ENCODE measurements around the gene GABBR2. TPM values are rescaled to one million over a fixed set of nuclear protein-coding genes. Genes with fewer than 3 reads are reported as not detected.

The GABBR2 gene
- total and polyA plus RNA-seq, 8 donors: 0.41 to 2.3 (median 0.79) TPM

DNA sequence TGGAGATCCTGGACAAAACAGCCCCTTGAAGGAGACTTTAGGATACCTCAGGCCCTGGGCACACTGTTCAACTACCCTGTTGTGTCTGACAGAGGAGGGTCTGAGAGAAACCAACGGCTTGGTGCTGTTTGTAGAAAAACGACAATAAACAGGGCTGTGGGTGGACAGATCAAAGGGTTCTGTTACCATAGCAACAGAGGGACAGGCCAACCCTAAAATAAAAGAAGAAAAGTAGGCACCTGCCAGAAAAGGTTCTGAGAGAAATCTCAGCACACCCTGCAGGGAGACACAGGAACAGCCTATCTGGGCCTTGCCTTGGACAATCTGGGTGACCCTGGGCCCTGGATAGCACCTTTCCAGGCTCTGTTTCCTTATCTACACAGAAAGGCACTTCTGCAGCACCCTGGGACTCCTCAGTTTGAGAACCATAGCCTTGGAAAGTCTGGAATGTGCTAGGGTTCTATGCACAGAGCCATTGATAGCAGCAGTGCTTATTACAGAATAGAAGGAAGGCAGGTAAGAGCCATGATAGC, 348.5 kb downstream of the GABBR2 start:
- Histone ChIP-seq H3K27me3 (no peaks in the 10 kb centered on the region), H3K27ac (no peak overlapping the region), H3K4me1 (no peaks in the 10 kb centered on the region), H3K9me3 (peaks cover 0 to 8% of the 10 kb centered on the region in 2 donors), H3K4me3 (no peak overlapping the region), H3K36me3 (no peaks in the 10 kb centered on the region)
- ATAC-seq (no peak), DNase-seq (no peak)
- TF ChIP-seq CTCF (IDR thresholded peaks at IDR 0.05): no peak
- intact Hi-C loops (cut with DNase I): no loop called here

DNA sequence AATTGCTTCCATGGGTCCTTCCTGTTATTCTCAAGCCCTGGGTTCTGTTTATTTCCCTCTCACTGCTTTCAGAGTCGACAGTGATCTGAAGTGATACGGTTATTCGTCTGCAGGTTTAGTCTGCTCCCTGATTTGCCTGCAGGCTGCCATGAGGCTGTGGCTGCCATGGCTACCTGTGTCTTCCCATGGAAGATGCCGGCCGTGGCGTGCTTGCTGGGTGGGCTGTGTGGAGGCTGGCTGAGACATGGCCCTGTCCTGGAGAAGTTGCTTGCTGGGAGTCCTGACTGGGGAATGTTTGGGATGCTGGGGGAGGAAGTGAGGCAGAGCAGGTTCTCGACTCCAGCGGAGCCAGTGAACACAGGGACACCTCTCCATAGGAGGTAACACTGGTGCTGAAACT, 349.2 kb downstream of the GABBR2 start:
- Histone ChIP-seq H3K4me1 (no peaks in the 10 kb centered on the region), H3K9me3 (peaks cover 0 to under 1% of the 10 kb centered on the region in 2 donors), H3K27me3 (no peaks in the 10 kb centered on the region), H3K4me3 (no peak overlapping the region), H3K36me3 (no peaks in the 10 kb centered on the region), H3K27ac (no peak overlapping the region)
- intact Hi-C loops (cut with DNase I): no loop called here
- ATAC-seq (no peak), DNase-seq (no peak)
- no peak for TF ChIP-seq CTCF (IDR thresholded peaks at IDR 0.05)

DNA sequence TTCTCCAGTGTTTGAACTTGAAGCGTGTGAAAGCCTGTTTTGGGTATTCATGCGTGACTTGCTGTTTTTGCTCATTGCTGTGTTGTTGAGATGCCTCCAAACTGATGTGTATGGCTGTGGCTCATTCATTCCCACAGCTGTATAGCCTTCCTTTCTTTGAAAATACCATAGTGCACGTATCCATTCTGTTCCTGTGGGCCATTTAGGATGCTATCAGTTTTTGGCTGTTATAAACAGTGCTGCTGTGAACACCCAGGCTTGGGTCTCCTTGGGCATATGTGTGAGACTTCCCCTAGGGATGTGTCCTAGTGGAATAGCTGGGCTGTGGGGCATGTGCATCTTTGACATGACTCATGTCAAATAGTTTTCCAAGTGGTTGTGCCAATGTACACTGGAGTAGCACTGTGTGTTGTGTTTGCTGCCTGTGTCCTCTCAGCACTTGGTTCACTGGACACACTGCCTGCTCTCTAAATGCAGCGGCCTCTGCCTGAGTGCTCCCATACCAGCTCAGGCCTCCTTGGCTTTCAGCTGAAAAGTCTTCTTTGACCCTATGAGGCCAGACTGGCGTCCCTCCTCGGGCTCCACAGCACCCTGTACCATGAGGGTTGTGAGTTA, 350.7 kb downstream of the GABBR2 start:
- DNase-seq (no peak), ATAC-seq (no peak)
- intact Hi-C loops (cut with DNase I): no loop called here
- Histone ChIP-seq H3K9me3 (no peaks in the 10 kb centered on the region), H3K4me1 (no peaks in the 10 kb centered on the region), H3K27me3 (no peaks in the 10 kb centered on the region), H3K4me3 (no peak overlapping the region), H3K27ac (peak overlapping the region in 1 of 2 donors; percentile 48), H3K36me3 (no peaks in the 10 kb centered on the region)
- no peak for TF ChIP-seq CTCF (IDR thresholded peaks at IDR 0.05)

DNA sequence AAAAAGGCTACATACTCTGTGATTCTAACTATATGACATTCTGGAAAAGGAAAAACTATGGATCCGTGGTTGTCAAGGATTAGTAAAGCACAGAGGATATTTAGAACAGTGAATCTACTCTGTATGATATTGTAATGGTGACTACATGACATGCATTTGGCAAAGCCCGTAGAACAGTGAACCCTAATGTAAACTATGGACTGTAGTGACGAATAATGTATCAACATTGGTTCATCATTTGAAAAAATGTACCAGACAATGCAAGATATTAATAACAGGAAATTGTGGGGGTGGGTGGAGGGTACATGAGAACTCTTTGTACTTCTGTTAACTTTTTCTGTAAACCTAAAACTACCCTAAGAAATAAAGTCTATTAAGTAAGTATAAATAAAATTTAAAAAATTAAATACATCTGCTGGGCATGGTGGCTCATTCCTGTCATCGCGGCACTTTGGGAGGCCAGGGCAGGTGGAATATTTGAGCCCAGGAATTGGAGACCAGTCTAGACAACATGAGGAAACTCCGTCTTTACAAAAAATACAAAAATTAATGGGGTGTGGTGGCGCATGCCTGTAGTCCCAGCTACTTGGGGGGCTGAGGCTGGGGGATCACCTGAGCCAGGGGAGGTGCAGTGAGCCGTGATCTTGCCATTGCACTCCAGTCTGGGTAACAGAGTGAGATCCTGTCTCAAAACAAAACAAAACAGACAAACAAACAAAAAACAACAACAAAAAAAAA, 351.6 kb downstream of the GABBR2 start:
- H3K27ac ChIP-seq: peak overlapping the region in 1 of 2 donors; percentile 48
- no peaks in the 10 kb centered on the region for H3K27me3 ChIP-seq
- no peaks in the 10 kb centered on the region for H3K36me3 ChIP-seq
- no peak overlapping the region for H3K4me3 ChIP-seq
- TF ChIP-seq CTCF (IDR thresholded peaks at IDR 0.05): no peak
- ATAC-seq (no peak), DNase-seq (peak in 1 of 4 donors; percentile 8)
- no peaks in the 10 kb centered on the region for H3K4me1 ChIP-seq
- no peaks in the 10 kb centered on the region for H3K9me3 ChIP-seq
- intact Hi-C loops (cut with DNase I): no loop called here

DNA sequence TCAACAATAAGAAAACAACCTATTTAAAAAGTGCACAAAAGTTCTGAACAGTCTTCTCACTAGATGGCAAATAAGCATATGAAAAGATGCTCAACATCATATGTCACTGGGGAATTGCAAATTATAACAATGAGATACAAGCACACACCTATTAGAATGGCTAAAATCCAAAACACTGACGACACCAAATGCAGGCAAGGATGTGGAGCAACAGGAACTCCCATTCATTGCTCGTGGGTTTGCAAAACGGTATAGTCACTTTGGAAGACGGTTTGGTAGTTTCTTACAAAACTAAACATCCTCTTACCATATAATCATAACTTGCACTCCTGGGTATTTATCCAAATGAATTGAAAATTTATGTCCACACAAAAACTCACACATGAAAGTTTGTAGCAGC, 352.4 kb downstream of the GABBR2 start:
- TF ChIP-seq CTCF (IDR thresholded peaks at IDR 0.05): no peak
- peak overlapping the region in 1 of 2 donors; percentile 48 for H3K27ac ChIP-seq
- H3K9me3 ChIP-seq: no peaks in the 10 kb centered on the region
- H3K4me1 ChIP-seq: no peaks in the 10 kb centered on the region
- DNase-seq: no peak
- ATAC-seq: no peak
- H3K4me3 ChIP-seq: no peak overlapping the region
- intact Hi-C loops (cut with DNase I): no loop called here
- H3K27me3 ChIP-seq: no peaks in the 10 kb centered on the region
- H3K36me3 ChIP-seq: no peaks in the 10 kb centered on the region

All from left lung (tissue), 10 donors.